T-helper 9 cell (primary cell): Measurements from ENCODE around the gene ALDH1A2.
"Not testable (repeated sequence)": the region's sequence is repeated elsewhere in the genome, so short reads cannot be mapped to it uniquely, and the experiment has no call there.

Source experiments
- DNase-seq: peaks from one replicate; pipeline ENCODE4 v3.0.0-alpha.2; 2020

The ALDH1A2 gene

DNA sequence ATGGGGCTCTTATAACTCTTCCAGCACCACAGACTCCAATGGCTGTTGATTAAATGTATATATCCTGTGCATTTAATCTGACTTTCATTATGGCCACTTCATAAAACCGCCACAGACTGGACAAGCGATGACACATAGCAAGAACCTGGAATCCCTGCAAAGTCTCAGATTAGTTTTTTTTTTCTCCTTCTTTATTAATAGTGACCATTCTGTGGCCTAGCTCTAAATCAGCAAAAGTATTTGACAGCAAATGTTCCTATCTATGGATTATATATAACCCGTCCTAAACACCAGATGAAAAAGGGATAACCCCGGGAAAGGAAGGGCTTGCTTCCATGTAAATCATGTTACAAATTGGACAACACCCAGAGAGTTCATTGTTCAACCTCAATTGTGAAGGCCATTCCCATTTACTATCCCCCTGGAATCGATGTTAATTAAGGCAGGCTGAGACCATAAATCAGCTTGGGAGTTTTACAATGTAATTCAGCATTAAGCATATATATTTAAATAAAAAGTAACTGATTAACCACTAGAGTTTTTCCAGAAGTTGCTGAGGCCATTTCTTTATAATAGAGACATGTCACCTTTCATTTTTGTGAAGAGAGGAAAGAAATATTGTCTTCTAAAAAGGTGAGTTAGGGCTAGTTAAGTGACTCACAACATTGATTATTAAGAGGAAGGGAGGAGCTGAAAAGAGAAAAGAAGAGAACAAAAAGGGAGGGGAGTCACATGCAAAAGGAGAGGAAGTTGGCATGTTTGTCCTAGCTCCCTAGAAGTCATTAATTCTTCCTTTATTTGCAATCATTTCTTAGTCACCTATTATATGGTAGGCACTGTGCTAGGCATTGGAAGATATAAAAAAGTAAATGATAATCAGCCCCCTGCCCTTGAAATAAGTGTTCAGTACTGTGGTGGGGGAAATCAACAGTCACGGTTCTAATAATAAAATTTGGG lies 26.2 kb downstream of the ALDH1A2 start:
- no peak for DNase-seq

DNA sequence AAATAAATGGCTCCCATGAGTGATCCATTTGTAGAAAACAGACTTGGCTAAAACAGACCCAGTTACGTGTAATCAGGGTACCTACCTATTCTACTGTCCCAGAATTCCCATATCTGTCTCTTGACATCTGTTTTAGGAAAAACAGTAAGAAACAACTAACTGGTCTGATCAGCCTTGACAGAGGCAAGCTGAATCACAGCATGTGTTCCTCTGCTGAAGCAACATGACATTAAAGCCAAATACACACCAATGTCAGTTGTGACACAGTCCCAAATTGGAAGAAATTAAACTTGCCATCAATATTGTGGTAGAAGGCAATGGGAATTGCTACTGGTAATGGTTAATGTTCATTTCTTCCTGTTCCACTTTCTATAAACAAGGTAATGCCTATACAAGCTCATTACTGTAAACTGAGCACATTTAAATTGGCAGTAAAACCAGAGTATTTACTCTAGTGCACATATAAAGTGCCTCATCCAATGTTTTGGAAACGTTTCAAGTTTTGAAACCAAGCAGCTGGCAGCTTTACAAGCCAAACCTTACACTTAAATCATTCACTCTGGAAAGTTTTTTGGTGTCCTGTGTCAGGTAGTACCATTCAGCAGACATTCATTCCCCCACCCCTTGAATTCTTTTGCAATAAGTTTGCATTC lies 27.0 kb downstream of the ALDH1A2 start:
- no peak for DNase-seq

DNA sequence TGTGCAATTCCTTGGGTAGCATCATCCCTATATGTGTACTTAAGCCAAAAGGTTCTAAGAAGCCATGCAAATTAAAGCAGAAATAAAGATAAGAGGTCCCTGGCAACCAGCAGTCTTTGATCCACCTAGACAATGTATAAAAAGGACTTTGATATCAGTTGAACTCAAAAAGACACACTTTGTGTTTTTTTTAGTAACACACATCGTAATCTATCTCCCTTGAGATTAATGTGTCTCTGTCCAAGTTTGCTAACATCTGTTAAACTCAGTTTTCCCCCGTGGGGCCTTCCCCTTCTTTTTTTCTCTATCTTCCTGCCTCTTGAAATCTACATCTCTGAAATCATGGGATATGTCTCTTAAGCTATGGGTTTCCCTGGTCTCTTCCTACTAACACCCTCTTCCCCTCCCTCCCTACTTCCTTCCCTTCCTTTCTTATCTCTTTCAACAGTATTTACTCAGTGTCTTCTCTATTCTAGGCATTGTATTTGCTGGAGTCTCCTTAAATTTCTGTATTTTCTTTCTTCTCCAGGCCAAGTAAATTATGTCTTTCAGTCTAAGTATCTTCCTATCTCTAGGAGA lies 27.7 kb downstream of the ALDH1A2 start:
- no peak for DNase-seq

DNA sequence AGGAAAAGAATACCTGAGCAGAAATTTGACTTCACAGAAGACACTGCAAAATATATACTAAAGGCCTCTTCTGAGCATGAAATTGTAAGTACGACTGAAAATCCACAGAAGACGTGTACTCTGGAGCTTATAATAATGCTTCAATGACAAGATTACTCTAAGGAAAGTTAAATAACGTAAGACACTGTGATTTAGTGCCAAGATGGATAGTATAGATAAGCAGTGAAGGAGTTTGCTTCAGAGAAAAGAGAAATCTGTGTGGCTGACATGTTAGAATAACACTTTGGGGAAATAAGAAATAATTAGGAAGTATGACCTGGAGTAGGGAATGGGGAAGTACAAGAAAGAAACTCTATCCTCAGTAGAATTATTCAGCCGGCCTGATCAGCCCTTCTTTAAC lies 28.9 kb downstream of the ALDH1A2 start:
- DNase-seq, result no peak

DNA sequence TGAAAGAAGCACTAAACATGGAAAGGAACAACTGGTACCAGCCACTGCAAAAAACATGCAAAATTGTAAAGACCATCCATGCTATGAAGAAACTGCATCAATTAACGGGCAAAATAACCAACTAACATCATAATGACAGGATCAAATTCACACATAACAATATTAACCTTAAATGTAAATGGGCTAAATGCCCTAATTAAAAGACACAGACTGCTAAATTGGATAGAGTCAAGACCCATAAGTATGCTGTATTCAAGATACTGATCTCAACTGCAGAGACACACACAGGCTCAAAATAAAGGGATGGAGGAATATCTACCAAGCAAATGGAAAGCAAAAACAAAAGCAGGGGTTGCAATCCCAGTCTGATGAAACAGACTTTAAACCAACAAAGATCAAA lies 37.1 kb downstream of the ALDH1A2 start:
- DNase-seq, result not testable (repeated sequence)

DNA sequence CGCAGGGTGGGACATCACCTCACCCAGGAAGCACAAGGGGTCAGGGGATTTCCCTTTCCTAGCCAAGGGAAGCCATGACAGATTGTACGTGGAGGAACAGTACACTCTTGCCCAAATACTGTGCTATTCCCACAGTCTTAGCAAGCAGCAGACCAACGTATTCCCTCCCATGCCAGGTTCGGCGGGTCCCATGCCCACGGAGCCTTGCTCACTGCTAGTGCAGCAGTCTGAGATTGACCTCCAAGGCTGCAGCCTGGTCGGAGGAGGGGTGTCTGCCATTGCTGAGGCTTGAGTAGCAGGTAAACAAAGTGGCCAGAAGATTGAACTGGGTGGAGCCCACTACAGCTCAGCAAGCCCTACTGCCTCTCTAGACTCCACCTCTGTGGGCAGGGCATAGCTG lies 39.0 kb downstream of the ALDH1A2 start:
- no peak for DNase-seq

DNA sequence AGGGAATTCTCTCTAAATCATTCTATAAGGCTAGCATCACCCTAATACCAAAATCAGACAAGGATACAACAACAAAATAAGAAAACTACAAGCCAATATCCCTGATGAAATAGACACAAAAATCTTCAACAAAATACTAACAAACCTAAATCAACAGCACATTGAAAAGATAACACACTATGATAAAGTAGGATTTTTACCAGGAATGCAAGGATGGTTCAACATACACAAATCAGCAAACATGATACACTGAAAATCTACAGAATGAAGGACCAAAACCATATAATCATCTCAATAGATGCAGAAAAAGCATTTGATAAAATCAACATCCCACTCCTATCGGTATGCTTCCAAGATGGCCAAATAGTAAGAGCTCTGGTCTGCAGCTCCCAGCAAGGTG lies 39.5 kb downstream of the ALDH1A2 start:
- DNase-seq, result no peak

DNA sequence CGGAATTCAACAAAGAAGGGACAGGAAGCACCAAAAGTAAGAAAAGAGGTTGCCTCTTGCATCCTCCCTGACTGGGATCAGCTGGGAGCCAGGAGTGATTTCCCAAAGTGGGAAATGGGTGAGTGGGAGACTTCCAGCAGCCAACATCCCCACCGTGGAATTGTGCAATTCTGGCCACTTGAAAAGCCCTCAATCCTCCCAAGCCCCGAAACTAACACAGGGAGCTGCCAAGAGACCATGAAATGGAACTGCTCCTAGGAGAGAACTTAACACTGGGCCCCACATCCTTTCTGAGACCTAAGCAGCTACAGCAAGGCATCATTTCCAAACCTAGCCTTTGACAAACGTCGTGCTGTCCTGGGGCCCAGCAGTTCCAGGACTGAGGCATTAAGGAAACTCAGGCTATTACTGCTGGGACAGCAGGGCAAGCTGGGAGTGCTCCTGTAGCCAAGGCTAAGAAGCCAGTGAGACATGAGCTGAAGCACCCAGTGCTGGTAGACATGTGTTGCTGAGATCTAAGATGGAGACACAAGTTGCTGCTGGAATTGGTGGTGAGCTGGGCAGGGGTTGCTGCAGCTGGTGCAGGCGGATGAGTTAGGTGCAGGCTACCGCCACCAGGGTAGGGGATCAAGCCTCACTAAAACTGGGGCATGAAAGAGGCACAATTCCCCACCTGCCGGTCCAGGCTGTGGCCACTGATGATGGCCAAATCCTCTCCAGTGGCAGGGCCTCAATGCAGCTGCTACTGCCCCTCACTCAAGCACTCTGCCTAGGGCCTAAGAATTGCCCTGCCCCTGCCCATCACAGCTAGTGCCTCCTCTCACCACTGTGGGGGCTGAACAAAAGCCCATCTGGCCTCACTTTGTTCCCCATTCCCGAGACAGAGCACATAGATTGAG lies 43.9 kb downstream of the ALDH1A2 start:
- DNase-seq, result no peak

DNA sequence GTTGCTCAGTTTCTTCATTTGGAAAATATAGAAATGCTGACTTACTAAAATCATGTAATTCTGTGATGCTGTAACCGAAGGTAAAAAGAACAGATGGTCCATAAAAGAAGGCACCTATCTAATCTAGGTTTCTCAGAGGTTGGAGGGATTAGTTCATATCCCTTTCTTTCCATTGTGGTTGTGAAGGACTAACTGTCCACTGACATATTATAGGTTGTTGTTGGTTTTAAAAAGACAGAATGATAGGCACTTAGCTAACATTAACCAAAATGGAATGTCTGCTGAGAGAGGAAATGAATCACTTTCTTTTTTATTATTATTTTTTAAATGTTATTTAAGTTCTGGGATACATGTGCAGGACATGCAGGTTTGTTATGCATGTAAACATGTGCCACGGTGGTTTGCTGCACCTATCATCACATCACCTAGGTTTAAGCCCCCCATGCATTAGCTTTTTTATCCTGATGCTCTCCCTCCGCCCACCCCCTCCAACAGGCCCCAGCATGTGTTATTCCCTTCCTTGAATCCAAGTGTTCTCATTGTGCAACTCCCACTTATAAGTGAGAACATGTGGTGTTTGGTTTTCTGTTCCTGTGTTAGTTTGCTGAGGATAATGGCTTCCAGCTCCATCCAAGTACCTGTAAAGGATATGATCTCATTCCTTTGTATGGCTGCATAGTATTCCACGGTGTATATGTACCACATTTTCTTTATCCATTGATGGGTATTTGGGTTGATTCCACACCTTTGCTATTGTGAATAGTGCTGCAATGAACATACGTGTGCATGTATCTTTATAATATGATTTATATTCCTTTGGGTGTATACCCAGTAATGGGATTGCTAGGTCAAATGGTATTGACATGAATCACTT lies 45.8 kb downstream of the ALDH1A2 start:
- no peak for DNase-seq

DNA sequence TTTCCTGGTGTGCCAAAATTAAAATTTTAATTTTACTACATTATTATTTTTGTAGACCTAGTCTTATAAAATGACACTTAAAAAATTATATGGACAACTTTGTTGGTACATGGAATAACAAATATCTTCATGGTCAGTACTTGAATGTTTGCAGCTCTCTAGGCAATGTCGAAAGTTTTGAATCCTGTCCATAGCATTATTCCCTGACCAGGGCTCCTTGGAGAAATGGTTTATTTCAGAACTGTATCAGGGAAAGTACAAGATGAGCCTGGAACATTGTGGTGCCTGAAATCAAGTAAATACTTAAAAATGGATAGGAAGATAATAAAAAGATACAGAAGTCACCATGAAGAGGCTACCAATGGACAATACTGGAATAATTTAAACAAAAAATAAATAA lies 47.6 kb downstream of the ALDH1A2 start:
- DNase-seq, result no peak

DNA sequence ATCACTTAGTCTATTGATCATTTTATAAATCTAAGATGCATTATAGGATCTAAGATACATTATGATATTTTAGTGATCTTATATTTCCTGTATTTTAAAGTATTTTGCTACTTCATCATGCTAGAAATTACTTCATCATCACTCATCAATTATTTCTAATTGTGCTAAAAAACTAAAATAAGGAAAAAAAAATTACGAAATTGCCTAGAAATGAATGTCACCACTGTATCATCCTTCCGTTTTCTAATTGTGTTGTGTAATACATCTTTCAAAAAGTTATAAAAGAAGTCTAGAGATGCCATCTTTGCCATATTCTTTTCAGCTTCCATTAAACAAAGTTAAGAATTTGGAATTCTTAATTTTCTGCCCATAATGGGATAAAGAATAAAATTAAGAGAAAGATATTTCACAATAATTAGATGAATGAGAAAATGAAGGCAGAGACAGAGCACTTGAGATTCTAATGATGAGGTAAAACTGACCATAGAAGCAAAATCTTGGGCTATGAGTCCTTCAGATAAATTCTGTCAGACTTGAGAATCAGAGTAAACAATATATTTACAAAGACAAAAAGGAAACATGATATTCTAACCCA lies 48.8 kb downstream of the ALDH1A2 start:
- DNase-seq, result no peak

DNA sequence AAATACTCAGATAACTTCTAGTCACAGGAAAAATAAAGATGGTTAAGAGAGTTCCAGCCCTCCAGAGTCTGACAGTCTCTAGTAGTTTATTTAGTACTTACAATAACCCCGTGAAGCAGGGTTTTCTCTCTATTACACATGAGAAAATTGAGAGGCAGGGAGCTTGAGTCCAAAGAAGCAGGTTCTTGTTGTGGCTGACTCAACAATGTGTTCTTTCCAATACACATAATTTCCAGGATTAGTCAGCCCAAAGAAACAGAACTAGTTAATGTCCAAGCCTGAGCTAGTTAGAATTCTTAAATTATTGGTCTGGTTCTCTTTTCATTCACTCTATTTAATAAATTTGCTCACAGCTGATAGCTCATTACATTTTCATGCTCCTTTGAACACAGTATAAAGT lies 49.9 kb downstream of the ALDH1A2 start:
- no peak for DNase-seq

DNA sequence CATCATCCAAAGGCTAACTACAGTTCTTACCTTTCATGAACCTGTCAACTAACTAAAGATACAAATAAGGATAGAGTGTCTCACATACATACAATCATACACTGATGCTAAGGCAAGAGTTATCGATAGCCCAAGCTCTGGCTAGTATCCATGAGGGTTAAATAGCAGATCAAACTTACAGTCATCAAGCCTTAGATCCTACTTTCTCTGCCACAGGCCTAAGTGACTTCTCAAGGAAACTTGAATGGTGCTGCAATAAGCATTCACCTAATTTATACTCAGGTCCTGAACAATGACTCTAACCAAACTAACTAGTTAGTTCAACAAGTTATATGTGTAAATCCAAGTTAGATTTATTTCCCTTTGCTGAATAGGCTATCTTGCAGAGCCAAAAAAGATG lies 51.0 kb downstream of the ALDH1A2 start:
- no peak for DNase-seq

DNA sequence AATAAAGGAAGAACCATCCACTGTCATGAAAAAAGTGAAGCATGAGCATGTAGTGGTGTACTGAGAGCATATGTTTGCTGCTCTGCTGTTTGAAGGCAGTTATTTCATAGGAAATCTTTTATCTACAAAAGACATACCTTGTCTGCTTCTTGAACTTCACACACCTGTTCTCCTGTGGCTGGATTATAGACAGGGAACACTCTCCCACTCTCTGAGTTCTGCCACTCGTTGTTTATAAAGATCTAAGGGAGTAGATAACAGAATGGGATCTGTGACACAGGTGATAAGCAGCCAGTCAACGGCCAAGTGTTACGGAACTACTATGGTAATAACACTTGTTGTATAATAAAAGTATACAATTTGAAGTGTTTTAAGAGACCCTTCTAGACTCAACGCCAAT lies 51.5 kb downstream of the ALDH1A2 start:
- no peak for DNase-seq

DNA sequence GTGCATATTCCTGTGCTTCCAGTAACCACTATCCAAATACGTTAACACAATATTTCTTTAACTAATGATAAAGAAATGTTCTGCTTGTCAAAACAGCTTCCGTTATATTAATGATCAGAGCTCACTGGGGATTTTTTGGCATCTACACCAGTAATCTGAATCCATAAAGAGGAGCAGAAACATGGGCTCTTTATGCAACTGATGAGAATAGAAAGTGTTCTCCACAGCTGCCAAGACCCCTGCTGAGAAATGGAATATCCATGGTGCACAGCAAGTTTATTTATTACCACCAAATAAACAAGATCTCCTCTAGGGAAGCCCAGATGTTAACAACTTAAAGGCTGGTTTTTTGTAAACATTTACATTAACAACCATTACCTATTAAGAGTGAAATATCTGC lies 54.5 kb downstream of the ALDH1A2 start:
- no peak for DNase-seq

DNA sequence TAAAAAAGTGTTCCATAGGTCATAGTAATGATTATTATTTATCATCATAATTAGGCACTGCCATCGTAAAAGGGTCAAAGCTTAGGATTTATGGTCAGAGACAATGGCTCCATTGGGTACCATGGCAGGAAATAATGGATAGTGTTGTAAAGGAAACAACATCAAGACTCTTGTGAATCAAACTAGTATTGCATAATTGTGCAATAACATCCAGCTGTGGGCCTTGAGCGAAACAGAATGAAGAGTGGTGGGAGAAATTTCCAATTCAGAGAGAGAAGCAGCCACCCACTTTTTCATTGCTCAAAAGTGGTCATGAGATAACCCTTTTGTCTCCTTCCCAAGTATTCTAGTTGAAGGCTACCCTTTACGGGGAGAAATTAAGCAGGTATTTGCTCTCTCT lies 61.7 kb downstream of the ALDH1A2 start:
- no peak for DNase-seq

DNA sequence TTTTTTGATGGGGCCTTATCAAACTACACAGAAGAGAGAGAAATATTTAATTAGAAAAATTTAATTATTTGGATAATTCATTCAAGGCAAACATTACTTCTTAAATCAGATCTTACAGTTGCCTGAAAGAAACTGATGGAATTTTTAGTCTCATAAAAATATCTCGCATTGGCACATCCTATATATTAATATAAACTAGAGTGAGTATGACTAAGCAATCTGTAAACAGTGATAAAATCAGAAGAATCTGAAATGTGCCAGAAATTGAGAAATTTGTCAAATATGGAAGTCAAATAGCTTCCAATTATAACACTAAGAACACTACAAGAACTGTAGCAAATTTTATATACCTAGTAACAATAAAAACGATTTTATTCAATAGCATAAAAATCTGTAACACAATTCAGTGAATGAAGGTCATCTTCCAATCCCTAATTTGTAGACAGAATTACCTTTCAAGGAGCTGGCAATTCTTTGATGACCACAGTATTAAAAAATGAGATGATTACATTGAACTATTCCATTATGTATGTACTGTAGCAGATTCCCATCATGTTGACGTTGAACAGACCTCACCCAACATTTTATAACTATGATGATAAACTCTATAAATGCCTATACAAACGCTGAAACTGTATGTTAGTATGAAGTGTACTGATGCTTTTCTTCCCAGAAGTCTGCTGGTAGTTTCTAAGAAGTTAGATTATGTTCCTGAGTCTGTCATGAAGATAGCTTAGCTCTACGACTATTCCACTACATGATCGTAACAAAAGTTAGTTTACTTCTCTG lies 63.0 kb downstream of the ALDH1A2 start:
- DNase-seq, result no peak

DNA sequence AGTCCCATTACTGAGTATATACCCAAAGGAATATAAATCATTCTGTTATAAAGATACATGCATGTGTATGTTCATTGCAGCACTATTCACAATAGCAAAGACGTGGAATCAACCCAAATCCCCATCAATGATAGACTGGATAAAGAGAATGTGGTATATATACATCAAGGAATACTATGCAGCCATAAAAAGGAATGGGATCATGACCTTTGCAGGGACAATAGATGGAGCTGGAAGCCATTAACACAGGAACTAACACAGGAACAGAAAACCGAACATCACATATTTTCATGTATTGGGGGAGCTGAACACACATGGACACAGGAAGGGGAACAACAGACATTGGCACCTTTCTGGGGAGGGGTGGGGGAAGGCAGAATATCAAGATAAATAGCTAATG lies 65.8 kb downstream of the ALDH1A2 start:
- DNase-seq, result not testable (repeated sequence)

DNA sequence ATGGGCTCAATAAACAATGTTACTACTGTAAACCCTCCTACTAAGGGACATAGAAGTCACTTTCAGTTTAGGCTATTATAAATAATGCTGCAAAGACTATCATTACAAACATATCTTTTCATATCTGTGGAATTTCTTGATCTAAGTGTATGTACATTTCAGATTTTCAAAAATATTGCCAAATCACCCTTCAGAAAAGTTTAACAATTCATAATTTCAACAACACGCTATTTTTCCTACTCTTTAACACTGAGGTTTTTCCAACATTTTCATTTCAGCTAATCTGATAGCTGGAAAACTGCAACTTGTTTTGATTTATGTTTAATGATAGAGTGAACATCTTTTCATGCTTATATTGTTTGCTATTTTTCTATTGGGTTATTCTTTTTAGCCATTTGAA lies 69.0 kb downstream of the ALDH1A2 start:
- no peak for DNase-seq

DNA sequence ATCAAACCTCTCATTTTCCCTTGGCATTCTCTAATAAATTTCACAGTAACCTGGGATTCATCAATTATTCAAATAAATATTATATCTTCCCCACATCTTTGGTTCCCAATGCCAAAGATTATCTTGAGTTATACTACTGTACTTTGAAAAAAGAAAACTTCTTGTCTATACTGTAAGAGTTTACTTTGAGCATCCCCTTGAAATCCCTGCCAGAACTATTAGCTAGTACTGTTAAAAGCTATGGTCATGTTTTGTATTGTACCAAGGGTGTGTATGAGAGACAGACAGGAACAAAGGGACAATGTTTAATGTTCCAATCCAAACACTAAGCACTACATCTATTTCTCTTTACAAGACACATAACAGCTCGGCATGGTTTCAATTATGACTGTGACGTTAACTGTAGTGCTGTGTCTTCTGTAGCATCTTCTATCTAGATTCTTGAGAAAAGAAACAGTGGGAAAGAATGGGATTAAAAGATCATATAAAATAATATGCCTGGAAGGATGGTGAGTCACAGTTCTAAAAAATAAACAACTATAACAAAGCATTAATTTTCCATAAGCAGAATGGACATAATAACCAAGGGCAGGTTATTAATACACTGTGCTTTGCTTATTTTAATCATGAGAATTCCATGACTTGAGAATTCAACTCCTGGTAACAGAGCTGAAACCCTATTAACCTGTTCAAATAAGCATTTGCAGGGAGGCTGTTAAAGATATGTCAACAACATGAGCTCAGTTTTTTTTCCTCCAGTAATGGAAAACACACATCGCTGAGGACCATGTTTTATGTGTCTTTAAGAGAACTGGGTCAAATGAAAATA lies 71.1 kb downstream of the ALDH1A2 start:
- no peak for DNase-seq
